CD14-positive monocyte (primary cell): ENCODE measurements around the gene ADSL. TPM values are rescaled to one million over a fixed set of nuclear protein-coding genes. Genes with fewer than 3 reads are reported as not detected.
A peak's percentile ranks its signal among the peaks of the same experiment; 100 is the strongest.

Experiments
- DNase-seq, 3 donors: peaks; one replicate each; pipeline ENCODE4 v3.0.0-alpha.2; 2011 to 2022
- H2AFZ ChIP-seq: 2 replicates; pipeline ENCODE4 v1.6.0; 2012; ENCODE audit warnings: mild to moderate bottlenecking, low read depth, low read length, inconsistent platforms; ENCODE audit not compliant: insufficient read depth, poor library complexity, severe bottlenecking
- H3K27ac ChIP-seq, 2 donors: 1 replicate in 1 of 2; 2 replicates in 1 of 2; pipeline ENCODE4 v1.5.1; 2012 to 2013; ENCODE audit warnings: low read length in 2 of 2, control low read depth in 1 of 2, inconsistent platforms in 1 of 2, low read depth in 1 of 2, mild to moderate bottlenecking in 1 of 2
- H3K27me3 ChIP-seq, 2 donors: one replicate each; pipeline versions ENCODE4 v1.6.0 to v1.6.1; 2011 to 2013; ENCODE audit warnings: low read length in 2 of 2; ENCODE audit not compliant: control insufficient read depth in 2 of 2, insufficient read depth in 2 of 2
- H3K36me3 ChIP-seq, 2 donors: replicated peaks in 1 of 2; 1 replicate in 1 of 2; 2 replicates in 1 of 2; pipeline versions ENCODE4 v1.5.1 to v1.6.1; 2012 to 2013; ENCODE audit warnings: low read length in 2 of 2, control low read depth in 1 of 2, inconsistent platforms in 1 of 2, mild to moderate bottlenecking in 1 of 2; ENCODE audit not compliant: insufficient read depth in 2 of 2, control insufficient read depth in 1 of 2
- H3K4me1 ChIP-seq, 2 donors: 1 replicate in 1 of 2; 2 replicates in 1 of 2; pipeline versions ENCODE4 v1.5.1 to v1.6.1; 2012 to 2013; ENCODE audit warnings: low read length in 2 of 2, control low read depth in 1 of 2, inconsistent platforms in 1 of 2, mild to moderate bottlenecking in 1 of 2, moderate library complexity in 1 of 2; ENCODE audit not compliant: insufficient read depth in 2 of 2, control insufficient read depth in 1 of 2
- H3K4me2 ChIP-seq: replicated peaks from 2 replicates; pipeline ENCODE3; 2012; ENCODE audit warnings: low read length, moderate library complexity, mild to moderate bottlenecking; ENCODE audit not compliant: poor library complexity, severe bottlenecking; ENCODE audit errors: extremely low read depth
- H3K4me3 ChIP-seq, 3 experiments: fragments of 200-600 bp in 1 of 3; sonication (generic) in 1 of 3; replicated peaks in 1 of 3; 1 replicate in 2 of 3; 2 replicates in 1 of 3; pipeline ENCODE4 v1.5.1; 2011 to 2013; ENCODE audit warnings: low read length in 3 of 3, mild to moderate bottlenecking in 3 of 3, control low read depth in 2 of 3, low read depth in 2 of 3, inconsistent platforms in 1 of 3, moderate library complexity in 1 of 3
- H3K79me2 ChIP-seq: 2 replicates; pipeline ENCODE4 v1.6.0; 2012; ENCODE audit warnings: mild to moderate bottlenecking, control low read depth, inconsistent platforms, low read length, moderate library complexity; ENCODE audit not compliant: insufficient read depth
- H3K9ac ChIP-seq: 2 replicates; pipeline ENCODE4 v1.6.0; 2017; ENCODE audit warnings: low read length, mild to moderate bottlenecking; ENCODE audit not compliant: insufficient read depth, poor library complexity, severe bottlenecking
- H3K9me3 ChIP-seq, 2 donors: replicated peaks in 1 of 2; 1 replicate in 1 of 2; 2 replicates in 1 of 2; pipeline versions ENCODE4 v1.5.1 to v1.6.1; 2012 to 2013; ENCODE audit warnings: low read length in 2 of 2, control low read depth in 1 of 2; ENCODE audit not compliant: control insufficient read depth in 1 of 2, insufficient read depth in 1 of 2
- H4K20me1 ChIP-seq: 2 replicates; pipeline ENCODE4 v1.6.0; 2012; ENCODE audit warnings: mild to moderate bottlenecking, low read length, control low read depth, moderate library complexity; ENCODE audit not compliant: insufficient read depth
- H3K27ac Mint-ChIP-seq, 7 donors: one replicate each; pipeline ENCODE4 v1.8.0; 2020; ENCODE audit warnings: mild to moderate bottlenecking in 7 of 7, mixed read lengths in 7 of 7, moderate library complexity in 6 of 7, inconsistent platforms in 2 of 7
- H3K27me3 Mint-ChIP-seq, 3 donors: one replicate each; pipeline ENCODE4 v1.8.0; 2021 to 2022; ENCODE audit warnings: low read depth in 3 of 3, mild to moderate bottlenecking in 3 of 3, mixed read lengths in 3 of 3, moderate library complexity in 3 of 3, inconsistent platforms in 1 of 3
- H3K36me3 Mint-ChIP-seq, 2 donors: one replicate each; pipeline ENCODE4 v1.8.0; 2020; ENCODE audit warnings: mixed read lengths in 2 of 2, inconsistent platforms in 1 of 2, mild to moderate bottlenecking in 1 of 2
- H3K4me1 Mint-ChIP-seq: one replicate; pipeline ENCODE4 v1.8.0; 2020; ENCODE audit warnings: mild to moderate bottlenecking, mixed read lengths
- H3K4me3 Mint-ChIP-seq, 2 donors: one replicate each; pipeline ENCODE4 v1.8.0; 2020; ENCODE audit warnings: mild to moderate bottlenecking in 2 of 2, mixed read lengths in 2 of 2, moderate library complexity in 1 of 2
- H3K9me3 Mint-ChIP-seq, 7 donors: one replicate each; pipeline ENCODE4 v1.8.0; 2020 to 2022; ENCODE audit warnings: mixed read lengths in 7 of 7, mild to moderate bottlenecking in 6 of 7, moderate library complexity in 6 of 7, inconsistent platforms in 2 of 7
- WGBS: methylation state at CpG from one replicate; pipeline ENCODE4 v1.1.5; 2013; ENCODE audit warnings: missing lambda C conversion rate; ENCODE audit not compliant: insufficient coverage; 5-methylcytosine and 5-hydroxymethylcytosine counted together
- intact Hi-C, 2 donors: fragments of 100-400 bp; cut with micrococcal nuclease; formaldehyde crosslinking; loops; one replicate each; pipeline versions ENCODE4 v1.15.0 to v1.15.1; 2023
- polyA plus RNA-seq, 3 donors: library from polyadenylated mRNA; depleted of rRNA in 1 of 3; unstranded in 2 of 3; stranded (reverse) in 1 of 3; fragments of 300-500 nt in 2 of 3; fragments of >200 nt in 1 of 3; fragmentation: Illumina TruSeq in 2 of 3; gene quantifications; 1 replicate in 2 of 3; 2 replicates in 1 of 3; pipeline ENCODE4 v1.2.3, GENCODE V29; 2012 to 2021
- TF ChIP-seq, protein P1 (sequence below): fragments of 200-600 bp; IDR thresholded peaks from one replicate; pipeline ENCODE4 v1.8.0; 2022; ENCODE audit warnings: antibody characterized with exemption, mild to moderate bottlenecking

Gene ADSL
- polyA plus RNA-seq, 3 donors: 56.7 to 82.3 (median 65.1) TPM

DNA sequence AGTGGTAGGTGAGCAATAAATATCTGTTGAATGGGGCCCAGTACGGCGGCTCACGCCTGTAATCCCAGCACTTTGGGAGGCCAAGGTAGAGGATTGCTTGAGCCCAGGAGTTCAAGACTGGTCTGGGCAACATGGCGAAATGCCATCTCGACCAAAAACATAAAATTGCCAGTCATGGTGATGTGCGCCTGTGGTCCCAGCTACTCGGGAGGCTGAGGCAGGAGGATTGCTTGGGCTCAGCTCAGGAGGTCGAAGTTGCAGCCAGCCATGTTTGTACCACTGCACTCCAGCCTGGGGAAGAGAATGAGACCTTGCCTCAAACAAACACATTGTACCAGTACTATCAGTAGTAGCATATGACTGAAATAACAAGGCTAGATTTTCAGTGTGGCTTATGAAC is 28.3 kb downstream of the ADSL start:
- Histone ChIP-seq H3K4me1 (peaks cover 18 to 28% of the 10 kb centered on the region in 2 donors), H4K20me1 (peaks cover 19% of the 10 kb centered on the region), H3K9ac (no peak overlapping the region), H3K9me3 (no peaks in the 10 kb centered on the region), H3K4me3 (no peak overlapping the region), H3K79me2 (peaks cover 61% of the 10 kb centered on the region), H3K36me3 (peaks cover 5 to 11% of the 10 kb centered on the region in 2 donors), H3K27me3 (no peaks in the 10 kb centered on the region), H3K4me2 (no peak overlapping the region), H2AFZ (no peak overlapping the region), H3K27ac (no peak overlapping the region)
- intact Hi-C loops: no loop called here
- Mint-ChIP-seq H3K27ac (peak overlapping the region in 1 of 7 donors; percentile 41), H3K36me3 (peaks cover 6 to 14% of the 10 kb centered on the region in 2 donors), H3K4me1 (peaks cover 26% of the 10 kb centered on the region), H3K27me3 (no peaks in the 10 kb centered on the region), H3K9me3 (peaks cover 0 to 2% (median 0%) of the 10 kb centered on the region in 7 donors), H3K4me3 (no peak overlapping the region)
- WGBS: 94% methylated on average over 6 of the region's 8 CpGs
- no peak for DNase-seq
- TF ChIP-seq, protein P1, sequence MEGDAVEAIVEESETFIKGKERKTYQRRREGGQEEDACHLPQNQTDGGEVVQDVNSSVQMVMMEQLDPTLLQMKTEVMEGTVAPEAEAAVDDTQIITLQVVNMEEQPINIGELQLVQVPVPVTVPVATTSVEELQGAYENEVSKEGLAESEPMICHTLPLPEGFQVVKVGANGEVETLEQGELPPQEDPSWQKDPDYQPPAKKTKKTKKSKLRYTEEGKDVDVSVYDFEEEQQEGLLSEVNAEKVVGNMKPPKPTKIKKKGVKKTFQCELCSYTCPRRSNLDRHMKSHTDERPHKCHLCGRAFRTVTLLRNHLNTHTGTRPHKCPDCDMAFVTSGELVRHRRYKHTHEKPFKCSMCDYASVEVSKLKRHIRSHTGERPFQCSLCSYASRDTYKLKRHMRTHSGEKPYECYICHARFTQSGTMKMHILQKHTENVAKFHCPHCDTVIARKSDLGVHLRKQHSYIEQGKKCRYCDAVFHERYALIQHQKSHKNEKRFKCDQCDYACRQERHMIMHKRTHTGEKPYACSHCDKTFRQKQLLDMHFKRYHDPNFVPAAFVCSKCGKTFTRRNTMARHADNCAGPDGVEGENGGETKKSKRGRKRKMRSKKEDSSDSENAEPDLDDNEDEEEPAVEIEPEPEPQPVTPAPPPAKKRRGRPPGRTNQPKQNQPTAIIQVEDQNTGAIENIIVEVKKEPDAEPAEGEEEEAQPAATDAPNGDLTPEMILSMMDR: no peak

DNA sequence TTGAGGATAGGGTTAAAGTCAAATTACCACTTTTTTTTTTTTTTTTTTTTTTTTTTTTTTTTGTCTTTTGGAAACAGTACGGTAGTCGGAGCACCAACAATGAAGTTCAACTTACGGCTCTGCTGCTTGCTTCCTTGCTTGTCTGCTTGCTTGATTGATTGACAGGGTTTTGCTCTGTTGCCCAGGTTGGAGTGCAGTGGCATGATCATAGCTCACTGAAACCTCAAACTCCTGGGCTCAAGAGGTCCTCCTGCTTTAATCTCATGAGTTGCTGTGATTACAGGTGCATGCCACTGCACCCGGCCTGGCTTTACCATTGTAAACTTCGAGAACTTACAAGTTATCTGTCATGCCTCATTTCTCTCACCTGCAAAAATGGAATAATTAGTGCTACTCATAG is 29.8 kb downstream of the ADSL start:
- peak overlapping the region in 1 of 7 donors; percentile 54 for H3K27ac Mint-ChIP-seq
- H3K4me3 ChIP-seq: no peak overlapping the region
- 96% methylated on average over 3 of the region's 5 CpGs for WGBS
- peaks cover 8 to 14% of the 10 kb centered on the region in 2 donors for H3K36me3 Mint-ChIP-seq
- H4K20me1 ChIP-seq: peaks cover 24% of the 10 kb centered on the region
- H3K27ac ChIP-seq: no peak overlapping the region
- no peaks in the 10 kb centered on the region for H3K27me3 Mint-ChIP-seq
- H3K36me3 ChIP-seq: peaks cover 5 to 11% of the 10 kb centered on the region in 2 donors
- no peak overlapping the region for H3K9ac ChIP-seq
- TF ChIP-seq, protein P1: no peak
- peaks cover 15 to 18% of the 10 kb centered on the region in 2 donors for H3K4me1 ChIP-seq
- no peak overlapping the region for H3K4me3 Mint-ChIP-seq
- no peaks in the 10 kb centered on the region for H3K27me3 ChIP-seq
- H2AFZ ChIP-seq: no peak overlapping the region
- no peaks in the 10 kb centered on the region for H3K9me3 ChIP-seq
- H3K79me2 ChIP-seq: peaks cover 69% of the 10 kb centered on the region
- DNase-seq: no peak
- peaks cover 0 to 2% (median 0%) of the 10 kb centered on the region in 7 donors for H3K9me3 Mint-ChIP-seq
- no peak overlapping the region for H3K4me2 ChIP-seq
- intact Hi-C loops: no loop called here
- peaks cover 24% of the 10 kb centered on the region for H3K4me1 Mint-ChIP-seq
